Measurements from ENCODE around the gene ITIH3. TPM values are rescaled to one million over a fixed set of nuclear protein-coding genes. Genes with fewer than 3 reads are reported as not detected.

Gene ITIH3
- total and polyA plus RNA-seq, 2 of the 8 experiments (the other 6 are each of a cell fraction or from before 2014, with no cell fraction given) = not detected

DNA sequence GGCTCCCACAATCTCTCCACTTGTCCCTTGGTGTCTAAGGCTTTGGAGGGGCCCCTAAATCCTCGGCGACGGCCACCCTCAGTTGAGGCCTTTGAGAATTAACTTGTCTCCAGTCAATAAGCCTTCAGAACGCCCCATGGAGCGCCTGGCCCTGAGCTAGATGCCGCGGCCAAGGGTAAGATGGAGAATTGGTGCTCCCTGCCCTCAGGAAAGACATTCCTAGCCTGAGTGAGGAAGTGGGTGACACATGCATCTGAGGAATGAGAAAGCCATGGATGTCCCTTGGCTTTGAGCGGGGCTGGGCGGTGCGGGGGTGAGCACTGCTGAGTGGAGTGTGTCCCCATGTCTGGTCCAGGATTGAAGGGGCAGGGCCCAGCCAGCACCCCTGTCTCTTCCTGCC, 22.6 kb downstream of the ITIH3 start:
- Histone ChIP-seq H3K79me2 (ENCODE audit: control insufficient read depth in 1 of 2, insufficient read depth in 2 of 2, low read length in 2 of 2) (no peaks in the 10 kb centered on the region), H4K91ac (replicated peaks; ENCODE audit: insufficient read length, low read length) (no peak overlapping the region), H3K18ac (ENCODE audit: extremely low read depth, low read length) (no peak overlapping the region), H2AK5ac (ENCODE audit: low read depth, low read length) (no peak overlapping the region), H3K36me3 (ENCODE audit: control insufficient read depth in 2 of 4, insufficient read depth in 4 of 4, low read length in 3 of 4) (no peaks in the 10 kb centered on the region), H2BK120ac (replicated peaks; ENCODE audit: low read depth, low read length) (no peak overlapping the region), H2BK20ac (ENCODE audit: low read length) (no peak overlapping the region), H4K5ac (ENCODE audit: insufficient read length, low read depth, low read length) (no peak overlapping the region), H3K9ac (replicated peaks in 1 of 4; ENCODE audit: extremely low read depth in 1 of 4, low read depth in 3 of 4, low read length in 3 of 4) (no peak overlapping the region), H3K4me3 (ENCODE audit: extremely low read depth in 1 of 4, insufficient read depth in 2 of 4, low read depth in 3 of 4, low read length in 4 of 4) (no peak overlapping the region), H3K27me3 (replicated peaks in 1 of 4; ENCODE audit: control insufficient read depth in 3 of 4, extremely low read depth in 1 of 4, insufficient read depth in 3 of 4, low read length in 3 of 4) (no peaks in the 10 kb centered on the region), H4K8ac (ENCODE audit: extremely low read depth, insufficient read depth, low read length) (no peak overlapping the region), H2AFZ (ENCODE audit: low read length) (no peak overlapping the region), H3K9me3 (ENCODE audit: insufficient read depth in 2 of 2, low read depth in 1 of 2, low read length in 1 of 2) (no peaks in the 10 kb centered on the region), H4K20me1 (replicated peaks in 1 of 2; ENCODE audit: control insufficient read depth in 1 of 2, insufficient read depth in 2 of 2, low read length in 2 of 2) (no peaks in the 10 kb centered on the region), H3K14ac (ENCODE audit: insufficient read length) (no peak overlapping the region), H2BK15ac (ENCODE audit: low read length) (no peak overlapping the region), H3K23me2 (ENCODE audit: low read depth, low read length) (no peaks in the 10 kb centered on the region), H3K23ac (ENCODE audit: insufficient read length) (no peak overlapping the region), H3K4me2 (ENCODE audit: insufficient read depth in 1 of 2, low read depth in 2 of 2, low read length in 2 of 2) (no peak overlapping the region), H3K27ac (ENCODE audit: low read depth, low read length) (no peak overlapping the region), H3K56ac (replicated peaks; ENCODE audit: insufficient read length, low read depth, low read length) (no peak overlapping the region), H3K4ac (replicated peaks; ENCODE audit: insufficient read length, low read depth, low read length) (no peak overlapping the region), H2BK5ac (ENCODE audit: low read depth, low read length) (no peak overlapping the region), H3K79me1 (ENCODE audit: low read depth, low read length) (no peaks in the 10 kb centered on the region), H2BK12ac (ENCODE audit: low read depth, low read length) (no peak overlapping the region), H3K4me1 (replicated peaks in 1 of 4; ENCODE audit: control insufficient read depth in 3 of 4, insufficient read depth in 4 of 4, low read length in 3 of 4) (peaks cover 0 to 6% (median 3%) of the 10 kb centered on the region in 4 experiments; a peak in 2 of 7 replicates)
- DNase-seq (ENCODE audit: low read depth in 1 of 2, low spot score in 2 of 2) (no peak), FAIRE-seq (no peak)
- WGBS, 2 experiments (ENCODE audit: extremely low coverage in 1 of 2, insufficient coverage in 1 of 2, insufficient read length in 1 of 2, insufficient replicate concordance in 2 of 2, low coverage in 1 of 2, low lambda C conversion rate in 2 of 2, missing lambda C conversion rate in 1 of 2) = 87% methylated on average over 10 of the region's 10 CpGs; no CpG with 5 or more reads in 1 of the 2 experiments
- ChIA-PET POLR2A (ENCODE audit: partially characterized antibody) (no interaction called here), CTCF (ENCODE audit: partially characterized antibody) (interaction anchor here (0.6 to 7.5 kb wide), 7 partner anchors 9 to 1898 kb away, joined by 3 to 86 read pairs (median 3); partner anchors contain the start of gene ITIH4)
- no peak for TF ChIP-seq E2F6 (IDR thresholded peaks at IDR 0.05)
- no peak for TF ChIP-seq SIRT6 (IDR thresholded peaks at IDR 0.05; ENCODE audit: low read length)
- no peak for TF ChIP-seq BACH1 (IDR thresholded peaks at IDR 0.05; ENCODE audit: low read length)
- TF ChIP-seq POU5F1 (IDR thresholded peaks at IDR 0.05; ENCODE audit: low read depth, low read length) = no peak
- TF ChIP-seq CTBP2 (IDR thresholded peaks at IDR 0.05; ENCODE audit: borderline replicate concordance, insufficient read depth, insufficient read length, low read length) = no peak
- TF ChIP-seq CHD2 (IDR thresholded peaks at IDR 0.05; ENCODE audit: low read length) = no peak
- no peak for TF ChIP-seq KDM1A (IDR thresholded peaks at IDR 0.05; ENCODE audit: borderline replicate concordance, low read length)
- TF ChIP-seq TAF1 (IDR thresholded peaks at IDR 0.05; ENCODE audit: low read depth, low read length) = no peak
- no peak for TF ChIP-seq CREB1 (IDR thresholded peaks at IDR 0.05)
- no peak for TF ChIP-seq PHF8 (conservative IDR thresholded peaks at IDR 0.05; ENCODE audit: low read depth, low read length)
- no peak for TF ChIP-seq JUN (IDR thresholded peaks at IDR 0.05; ENCODE audit: low read depth, low read length)
- TF ChIP-seq KDM4A (IDR thresholded peaks at IDR 0.05; ENCODE audit: low read depth, low read length, severe bottlenecking) = no peak
- no peak for TF ChIP-seq CBX5 (IDR thresholded peaks at IDR 0.05; ENCODE audit: low read depth, low read length)
- TF ChIP-seq SAP30 (IDR thresholded peaks at IDR 0.05; ENCODE audit: insufficient read depth, insufficient replicate concordance, low read length) = no peak
